Upper lobe of left lung (tissue), 6 donors: ENCODE data around the gene PAX5. TPM values are rescaled to one million over a fixed set of nuclear protein-coding genes. Genes with fewer than 3 reads are reported as not detected.

Experiments used
- ATAC-seq, 2 donors: fragments of 200-7000 bp; cut with Tn5 transposase; one replicate each; pipeline ENCODE4 v1.9.1; 2022; ENCODE audit warnings: mild to moderate bottlenecking in 2 of 2, moderate library complexity in 2 of 2; ENCODE audit not compliant: low FRiP score in 2 of 2
- DNase-seq, 2 donors: peaks; one replicate each; pipeline ENCODE4 v3.0.0-alpha.2; 2019 to 2020
- H3K27ac ChIP-seq, 4 donors: fragments of 200-600 bp; sonication (generic); one replicate each; pipeline ENCODE4 v1.5.1; 2016 to 2019
- H3K27me3 ChIP-seq, 4 donors: fragments of 200-600 bp; sonication (generic); one replicate each; pipeline ENCODE4 v1.5.1; 2017 to 2019
- H3K36me3 ChIP-seq, 4 donors: fragments of 200-600 bp; sonication (generic); one replicate each; pipeline ENCODE4 v1.5.1; 2016 to 2019
- H3K4me1 ChIP-seq, 4 donors: fragments of 200-600 bp; sonication (generic); one replicate each; pipeline ENCODE4 v1.5.1; 2018 to 2019
- H3K4me3 ChIP-seq, 4 donors: fragments of 200-600 bp; sonication (generic); one replicate each; pipeline ENCODE4 v1.5.1; 2017 to 2019; ENCODE audit warnings: mild to moderate bottlenecking in 2 of 4, moderate library complexity in 1 of 4
- H3K9me3 ChIP-seq, 4 donors: fragments of 200-600 bp; sonication (generic); one replicate each; pipeline ENCODE4 v1.5.1; 2018 to 2019
- EP300 ChIP-seq, 4 donors: sonication (generic); formaldehyde crosslinking; IDR thresholded peaks; one replicate each; pipeline ENCODE4 v1.5.1; 2017; ENCODE audit warnings: antibody characterized with exemption in 4 of 4, control low read depth in 2 of 4
- POLR2A ChIP-seq, 4 donors: fragments of 450-650 bp; IDR thresholded peaks; one replicate each; pipeline ENCODE4 v1.5.1; 2016 to 2017; ENCODE audit warnings: antibody characterized with exemption in 4 of 4, mild to moderate bottlenecking in 2 of 4
- POLR2AphosphoS5 ChIP-seq, 2 donors: sonication (generic); formaldehyde crosslinking; IDR thresholded peaks; one replicate each; pipeline ENCODE4 v1.5.1; 2017; ENCODE audit warnings: antibody characterized with exemption in 2 of 2
- WGBS, 2 donors: methylation state at CpG; one replicate each; pipeline ENCODE4 v1.1.5; 2017 to 2018; 5-methylcytosine and 5-hydroxymethylcytosine counted together
- total RNA-seq, 6 donors: library from RNA; depleted of rRNA in 4 of 6; stranded (reverse); fragments of >200 nt in 4 of 6; gene quantifications; one replicate each; pipeline versions ENCODE4 v1.1.0 to v1.2.1, GENCODE V29; 2016 to 2021
- TF ChIP-seq, protein P1 (sequence below), 6 experiments: fragments of 450-650 bp in 4 of 6; fragments of 200-600 bp in 2 of 6; sonication (generic) in 2 of 6; IDR thresholded peaks; one replicate each; pipeline ENCODE4 v1.5.1; 2016 to 2019; ENCODE audit warnings: antibody characterized with exemption in 6 of 6
- donor health status: DM: no; HTN: no; CAD: no; lungs with moderate emphysema.
- donor health status: DM: no; HTN: yes; CAD: no; lungs with severe emphysema.

Gene PAX5
- total RNA-seq, 6 donors from 2014 or later, result under 0.01 to 0.64 (median 0.43) TPM; not detected in 1

- peaks cover 0 to 2% (median 0%) of the 10 kb centered on the region in 4 donors for H3K9me3 ChIP-seq
- ATAC-seq, result peak; percentile 4 to 48
- no peaks in the 10 kb centered on the region for H3K36me3 ChIP-seq
- DNase-seq, result peak in 1 of 2 donors; percentile 80
- H3K4me1 ChIP-seq, result peaks cover 39 to 47% (median 40%) of the 10 kb centered on the region in 4 donors
- WGBS, 2 donors, result 7% methylated on average over 22 to 54 of the region's 63 CpGs
- peaks cover 2 to 72% (median 47%) of the 10 kb centered on the region in 4 donors for H3K27me3 ChIP-seq
- H3K4me3 ChIP-seq, result peak overlapping the region in 3 of 4 donors; percentile 44 to 56 (median 55)
- no peak overlapping the region for H3K27ac ChIP-seq
- TF ChIP-seq POLR2A (IDR thresholded peaks at IDR 0.05) (no peak), POLR2AphosphoS5 (IDR thresholded peaks at IDR 0.05) (no peak), EP300 (IDR thresholded peaks at IDR 0.05) (no peak)
- TF ChIP-seq, protein P1, sequence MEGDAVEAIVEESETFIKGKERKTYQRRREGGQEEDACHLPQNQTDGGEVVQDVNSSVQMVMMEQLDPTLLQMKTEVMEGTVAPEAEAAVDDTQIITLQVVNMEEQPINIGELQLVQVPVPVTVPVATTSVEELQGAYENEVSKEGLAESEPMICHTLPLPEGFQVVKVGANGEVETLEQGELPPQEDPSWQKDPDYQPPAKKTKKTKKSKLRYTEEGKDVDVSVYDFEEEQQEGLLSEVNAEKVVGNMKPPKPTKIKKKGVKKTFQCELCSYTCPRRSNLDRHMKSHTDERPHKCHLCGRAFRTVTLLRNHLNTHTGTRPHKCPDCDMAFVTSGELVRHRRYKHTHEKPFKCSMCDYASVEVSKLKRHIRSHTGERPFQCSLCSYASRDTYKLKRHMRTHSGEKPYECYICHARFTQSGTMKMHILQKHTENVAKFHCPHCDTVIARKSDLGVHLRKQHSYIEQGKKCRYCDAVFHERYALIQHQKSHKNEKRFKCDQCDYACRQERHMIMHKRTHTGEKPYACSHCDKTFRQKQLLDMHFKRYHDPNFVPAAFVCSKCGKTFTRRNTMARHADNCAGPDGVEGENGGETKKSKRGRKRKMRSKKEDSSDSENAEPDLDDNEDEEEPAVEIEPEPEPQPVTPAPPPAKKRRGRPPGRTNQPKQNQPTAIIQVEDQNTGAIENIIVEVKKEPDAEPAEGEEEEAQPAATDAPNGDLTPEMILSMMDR (IDR thresholded peaks at IDR 0.05), result no peak
Measured at GRCh38 chr9:37037503-37038301, 3.6 kb upstream of the PAX5 start.

DNA sequence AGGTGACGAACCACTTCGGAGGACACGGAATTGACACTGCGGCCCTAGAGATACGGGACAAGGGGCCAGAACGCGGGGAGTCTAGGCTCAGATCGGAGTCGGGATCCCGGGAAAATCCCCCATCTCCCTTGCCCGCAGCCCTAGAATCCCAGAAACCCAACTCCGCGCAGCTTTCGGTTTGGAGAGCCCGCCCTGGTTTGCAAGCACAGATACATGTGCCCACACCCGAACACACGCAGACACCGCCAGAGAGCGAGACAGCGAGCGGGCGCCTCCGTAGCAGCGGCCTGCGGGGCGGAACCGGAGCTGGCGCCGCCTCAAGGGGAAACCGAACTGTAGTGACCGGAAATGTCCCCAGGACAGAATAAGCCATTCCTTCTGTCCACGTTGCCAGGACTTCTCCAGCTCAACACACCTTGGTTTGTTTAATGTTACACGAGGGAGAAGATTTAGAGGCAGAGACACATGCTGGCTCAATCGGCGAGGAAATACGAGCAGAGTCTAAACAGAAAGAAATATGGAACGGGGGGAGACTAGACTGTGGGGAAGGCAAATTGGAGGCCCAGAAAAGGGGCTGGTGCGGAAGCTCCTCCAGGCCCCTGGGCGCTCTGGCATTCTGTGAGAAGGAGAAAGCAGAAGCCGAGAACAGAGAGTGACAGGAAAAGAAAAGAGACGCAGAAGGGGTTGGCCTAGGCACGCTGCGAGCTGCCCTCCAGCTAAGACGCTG lies 2.9 kb upstream of the PAX5 start:
- WGBS, 2 donors, result 3% methylated on average over 15 to 32 of the region's 44 CpGs
- no peaks in the 10 kb centered on the region for H3K36me3 ChIP-seq
- DNase-seq (peak; percentile 31 to 87), ATAC-seq (peak; percentile 35 to 80)
- H3K4me1 ChIP-seq, result peaks cover 39 to 47% (median 40%) of the 10 kb centered on the region in 4 donors
- peaks cover 0 to 2% (median 0%) of the 10 kb centered on the region in 4 donors for H3K9me3 ChIP-seq
- no peak for TF ChIP-seq POLR2A (IDR thresholded peaks at IDR 0.05)
- no peak for TF ChIP-seq POLR2AphosphoS5 (IDR thresholded peaks at IDR 0.05)
- no peak for TF ChIP-seq EP300 (IDR thresholded peaks at IDR 0.05)
- TF ChIP-seq, protein P1 (IDR thresholded peaks at IDR 0.05), result no peak
- peaks cover 2 to 79% (median 51%) of the 10 kb centered on the region in 4 donors for H3K27me3 ChIP-seq
- peak overlapping the region; percentile 44 to 56 (median 54) for H3K4me3 ChIP-seq
- H3K27ac ChIP-seq, result no peak overlapping the region

DNA sequence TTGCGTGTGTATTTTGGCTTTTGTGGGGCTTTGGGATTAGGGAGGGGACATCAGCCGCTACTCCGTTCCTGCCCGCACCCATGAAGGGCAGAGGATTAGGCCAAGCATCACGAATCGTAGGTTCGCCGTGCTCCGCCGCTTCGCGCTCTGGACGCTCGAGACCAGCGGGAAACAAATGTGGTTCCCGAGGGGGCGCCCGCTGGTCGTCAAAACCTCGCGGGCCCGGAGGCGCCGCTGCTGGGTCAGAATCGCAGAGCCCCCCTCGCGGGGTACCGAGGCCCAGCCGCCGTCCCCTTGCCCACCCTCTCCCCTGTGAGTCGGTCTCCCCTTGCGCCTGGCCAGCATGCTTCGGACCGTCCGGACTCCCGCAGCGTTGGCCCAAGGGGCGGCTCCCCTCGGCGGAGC lies 2.3 kb upstream of the PAX5 start:
- no peak for TF ChIP-seq POLR2A (IDR thresholded peaks at IDR 0.05)
- TF ChIP-seq, protein P1 (IDR thresholded peaks at IDR 0.05), result no peak
- no peak for TF ChIP-seq POLR2AphosphoS5 (IDR thresholded peaks at IDR 0.05)
- no peak for TF ChIP-seq EP300 (IDR thresholded peaks at IDR 0.05)
- ATAC-seq (peak in 1 of 2 donors; percentile 5), DNase-seq (peak in 1 of 2 donors; percentile 84)
- Histone ChIP-seq H3K4me3 (peak overlapping the region; percentile 44 to 56 (median 54)), H3K4me1 (peaks cover 39 to 47% (median 40%) of the 10 kb centered on the region in 4 donors), H3K27me3 (peaks cover 2 to 85% (median 52%) of the 10 kb centered on the region in 4 donors), H3K27ac (no peak overlapping the region), H3K9me3 (peaks cover 0 to 2% (median 0%) of the 10 kb centered on the region in 4 donors), H3K36me3 (no peaks in the 10 kb centered on the region)
- WGBS, 2 donors, result 7 to 20% methylated on average over 4 to 31 of the region's 40 CpGs

GRCh38 chr9:37035648-37036370 lies 1.7 kb upstream of the PAX5 start:
- 7 to 10% methylated on average over 22 to 30 of the region's 35 CpGs for WGBS, 2 donors
- DNase-seq, result peak in 1 of 2 donors; percentile 73
- peaks cover 39 to 47% (median 40%) of the 10 kb centered on the region in 4 donors for H3K4me1 ChIP-seq
- H3K4me3 ChIP-seq, result peak overlapping the region in 2 of 4 donors; percentile 55 to 56
- TF ChIP-seq POLR2AphosphoS5 (IDR thresholded peaks at IDR 0.05) (no peak), POLR2A (IDR thresholded peaks at IDR 0.05) (no peak), EP300 (IDR thresholded peaks at IDR 0.05) (no peak)
- TF ChIP-seq, protein P1 (IDR thresholded peaks at IDR 0.05), result no peak
- H3K27ac ChIP-seq, result no peak overlapping the region
- no peaks in the 10 kb centered on the region for H3K36me3 ChIP-seq
- ATAC-seq, result no peak
- peaks cover 0 to 2% (median 0%) of the 10 kb centered on the region in 4 donors for H3K9me3 ChIP-seq
- peaks cover 2 to 88% (median 52%) of the 10 kb centered on the region in 4 donors for H3K27me3 ChIP-seq
